22Rv1 (cell line): Measurements from ENCODE around the gene C1orf210.

Experiments
- H3K27ac ChIP-seq: fragments of 450-650 bp; 2 replicates; pipeline ENCODE4 v1.5.1; 2017
- CTCF ChIP-seq: fragments of 450-650 bp; IDR thresholded peaks from 2 replicates; pipeline ENCODE4 v1.5.1; 2017; ENCODE audit warnings: mild to moderate bottlenecking
- ZFX ChIP-seq: fragments of 450-650 bp; IDR thresholded peaks from 2 replicates; pipeline ENCODE4 v1.6.1; 2017; ENCODE audit warnings: antibody characterized with exemption, borderline replicate concordance

The C1orf210 gene

GRCh38 chr1:43253173-43253572, 32.2 kb downstream of the C1orf210 start:
- H3K27ac ChIP-seq: no peak overlapping the region
- TF ChIP-seq ZFX (no peak), CTCF (no peak)

- H3K27ac ChIP-seq: no peak overlapping the region
- TF ChIP-seq CTCF (no peak), ZFX (no peak)
Measured at GRCh38 chr1:43252225-43252624, 33.2 kb downstream of the C1orf210 start.

GRCh38 chr1:43251024-43251423, 34.4 kb downstream of the C1orf210 start:
- no peak overlapping the region for H3K27ac ChIP-seq
- TF ChIP-seq ZFX: no peak
- TF ChIP-seq CTCF: no peak

GRCh38 chr1:43250351-43250761, 35.0 kb downstream of the C1orf210 start:
- no peak overlapping the region for H3K27ac ChIP-seq
- no peak for TF ChIP-seq CTCF
- TF ChIP-seq ZFX: no peak

GRCh38 chr1:43247256-43247921, 38.0 kb downstream of the C1orf210 start:
- H3K27ac ChIP-seq: no peak overlapping the region
- TF ChIP-seq ZFX: no peak
- no peak for TF ChIP-seq CTCF

- H3K27ac ChIP-seq: no peak overlapping the region
- TF ChIP-seq CTCF (no peak), ZFX (no peak)
Measured at GRCh38 chr1:43246466-43247213, 38.7 kb downstream of the C1orf210 start.

- no peak overlapping the region for H3K27ac ChIP-seq
- TF ChIP-seq ZFX (no peak), CTCF (no peak)
Measured at GRCh38 chr1:43243299-43243698, 42.1 kb downstream of the C1orf210 start.
